Breast epithelium (tissue), 4 donors: ENCODE data around the gene DACT3. TPM values are rescaled to one million over a fixed set of nuclear protein-coding genes. Genes with fewer than 3 reads are reported as not detected.
"Not testable (repeated sequence)": the region's sequence is repeated elsewhere in the genome, so short reads cannot be mapped to it uniquely, and the experiment has no call there.

ENCODE experiments used
- DNase-seq, 2 donors: peaks; one replicate each; pipeline ENCODE4 v3.0.0-alpha.2; 2019; ENCODE audit warnings: low spot score in 2 of 2
- H3K27ac ChIP-seq, 2 donors: fragments of 200-600 bp; sonication (generic) in 1 of 2; one replicate each; pipeline ENCODE4 v1.5.1; 2016 to 2019; ENCODE audit warnings: mild to moderate bottlenecking in 1 of 2
- H3K27me3 ChIP-seq, 2 donors: fragments of 200-600 bp; sonication (generic) in 1 of 2; one replicate each; pipeline versions ENCODE4 v1.5.1 to v1.6.0; 2017 to 2019; ENCODE audit warnings: control low read depth in 1 of 2, mild to moderate bottlenecking in 1 of 2
- H3K36me3 ChIP-seq: fragments of 200-600 bp; one replicate; pipeline ENCODE4 v1.5.1; 2019
- H3K4me1 ChIP-seq, 2 donors: fragments of 200-600 bp; sonication (generic); one replicate each; pipeline ENCODE4 v1.5.1; 2016 to 2019; ENCODE audit warnings: control low read depth in 1 of 2
- H3K4me3 ChIP-seq, 3 donors: fragments of 200-600 bp; sonication (generic); 1 replicate in 2 of 3; 2 replicates in 1 of 3; pipeline ENCODE4 v1.5.1; 2016 to 2019; ENCODE audit warnings: mild to moderate bottlenecking in 3 of 3, moderate library complexity in 2 of 3
- H3K9me3 ChIP-seq, 2 donors: fragments of 200-600 bp; sonication (generic) in 1 of 2; one replicate each; pipeline ENCODE4 v1.5.1; 2016 to 2019; ENCODE audit warnings: control low read depth in 1 of 2
- CTCF ChIP-seq, 3 donors: fragments of 450-650 bp; IDR thresholded peaks; one replicate each; pipeline ENCODE4 v1.5.1; 2016 to 2017; ENCODE audit warnings: antibody characterized with exemption in 3 of 3, mild to moderate bottlenecking in 3 of 3, moderate library complexity in 3 of 3
- POLR2A ChIP-seq: fragments of 450-650 bp; IDR thresholded peaks from one replicate; pipeline ENCODE4 v1.6.1; 2016; ENCODE audit warnings: antibody characterized with exemption, mild to moderate bottlenecking, moderate library complexity
- POLR2AphosphoS5 ChIP-seq, 3 donors: sonication (generic); formaldehyde crosslinking; IDR thresholded peaks; one replicate each; pipeline ENCODE4 v1.6.1; 2017; ENCODE audit warnings: antibody characterized with exemption in 3 of 3
- intact Hi-C: fragments of 100-400 bp; cut with DNase I; formaldehyde crosslinking; loops from one replicate; pipeline ENCODE4 v1.15.1; 2023; ENCODE audit warnings: low total_unique reads
- total RNA-seq, 3 donors: library from RNA; depleted of rRNA; stranded (reverse); fragments of >200 nt; gene quantifications; one replicate each; pipeline ENCODE4 v1.1.0, GENCODE V29; 2016

The DACT3 gene
- total RNA-seq, 3 donors from 2014 or later = 0.48 to 3.9 (median 1.9) TPM

- Histone ChIP-seq H3K4me1 (peaks cover 4% of the 10 kb centered on the region in 2 donors), H3K9me3 (no peaks in the 10 kb centered on the region), H3K27me3 (no peaks in the 10 kb centered on the region), H3K27ac (peak overlapping the region in 1 of 2 donors; percentile 16), H3K36me3 (no peaks in the 10 kb centered on the region), H3K4me3 (peak overlapping the region in 2 of 3 donors; percentile 47 to 53)
- DNase-seq = peak; percentile 87 to 91
- TF ChIP-seq POLR2A = no peak
- TF ChIP-seq CTCF (IDR thresholded peaks at IDR 0.05) = no peak
- no peak for TF ChIP-seq POLR2AphosphoS5 (IDR thresholded peaks at IDR 0.05)
- intact Hi-C loops = no loop called here
These were observed 26.8 kb downstream of the DACT3 start for GRCh38 chr19:46634045-46634655.

- Histone ChIP-seq H3K36me3 (no peaks in the 10 kb centered on the region), H3K4me1 (peaks cover 4% of the 10 kb centered on the region in 2 donors), H3K27me3 (no peaks in the 10 kb centered on the region), H3K27ac (no peak overlapping the region), H3K4me3 (peak overlapping the region in 1 of 3 donors; percentile 47), H3K9me3 (no peaks in the 10 kb centered on the region)
- intact Hi-C loops = no loop called here
- TF ChIP-seq CTCF (IDR thresholded peaks at IDR 0.05) (no peak), POLR2A (no peak), POLR2AphosphoS5 (IDR thresholded peaks at IDR 0.05) (no peak)
- no peak for DNase-seq
These were observed 27.9 kb downstream of the DACT3 start for GRCh38 chr19:46633130-46633529.

- DNase-seq = peak in 1 of 2 donors; percentile 67
- no peak overlapping the region for H3K4me3 ChIP-seq
- intact Hi-C loops = no loop called here
- H3K27ac ChIP-seq = peak overlapping the region in 1 of 2 donors; percentile 68
- H3K4me1 ChIP-seq = peaks cover 4% of the 10 kb centered on the region in 2 donors
- H3K9me3 ChIP-seq = no peaks in the 10 kb centered on the region
- no peaks in the 10 kb centered on the region for H3K27me3 ChIP-seq
- TF ChIP-seq CTCF (IDR thresholded peaks at IDR 0.05) = no peak
- no peak for TF ChIP-seq POLR2A
- peak in 1 of 3 donors; percentile 47 for TF ChIP-seq POLR2AphosphoS5 (IDR thresholded peaks at IDR 0.05)
- H3K36me3 ChIP-seq = no peaks in the 10 kb centered on the region
These were observed 29.5 kb downstream of the DACT3 start for GRCh38 chr19:46631481-46631880.

GRCh38 chr19:46630586-46631205 is 30.3 kb downstream of the DACT3 start:
- H3K4me1 ChIP-seq = peaks cover 4% of the 10 kb centered on the region in 2 donors
- H3K27ac ChIP-seq = peak overlapping the region; percentile 33 to 68
- intact Hi-C loops = no loop called here
- no peaks in the 10 kb centered on the region for H3K9me3 ChIP-seq
- H3K27me3 ChIP-seq = no peaks in the 10 kb centered on the region
- H3K4me3 ChIP-seq = no peak overlapping the region
- H3K36me3 ChIP-seq = no peaks in the 10 kb centered on the region
- no peak for TF ChIP-seq POLR2A
- no peak for TF ChIP-seq CTCF (IDR thresholded peaks at IDR 0.05)
- no peak for TF ChIP-seq POLR2AphosphoS5 (IDR thresholded peaks at IDR 0.05)
- no peak for DNase-seq

GRCh38 chr19:46629546-46630025 is 31.4 kb downstream of the DACT3 start:
- no peak for DNase-seq
- no peaks in the 10 kb centered on the region for H3K9me3 ChIP-seq
- H3K27me3 ChIP-seq = no peaks in the 10 kb centered on the region
- no peak overlapping the region for H3K4me3 ChIP-seq
- H3K4me1 ChIP-seq = peaks cover 4% of the 10 kb centered on the region in 2 donors
- H3K36me3 ChIP-seq = no peaks in the 10 kb centered on the region
- intact Hi-C loops = no loop called here
- TF ChIP-seq CTCF (IDR thresholded peaks at IDR 0.05) (no peak), POLR2A (no peak), POLR2AphosphoS5 (IDR thresholded peaks at IDR 0.05) (no peak)
- H3K27ac ChIP-seq = no peak overlapping the region

GRCh38 chr19:46628970-46629369 is 32.0 kb downstream of the DACT3 start:
- H3K36me3 ChIP-seq, intact Hi-C loops, DNase-seq, H3K4me3 ChIP-seq, H3K27ac ChIP-seq, H3K9me3 ChIP-seq, H3K27me3 ChIP-seq, H3K4me1 ChIP-seq: not testable (repeated sequence)
